ENCODE measurements around the gene SCFD2. TPM values are rescaled to one million over a fixed set of nuclear protein-coding genes. Genes with fewer than 3 reads are reported as not detected.

SCFD2 gene
- total RNA-seq, 4 donors from 2014 or later = 14.3 to 37.8 (median 27.7) TPM

DNA sequence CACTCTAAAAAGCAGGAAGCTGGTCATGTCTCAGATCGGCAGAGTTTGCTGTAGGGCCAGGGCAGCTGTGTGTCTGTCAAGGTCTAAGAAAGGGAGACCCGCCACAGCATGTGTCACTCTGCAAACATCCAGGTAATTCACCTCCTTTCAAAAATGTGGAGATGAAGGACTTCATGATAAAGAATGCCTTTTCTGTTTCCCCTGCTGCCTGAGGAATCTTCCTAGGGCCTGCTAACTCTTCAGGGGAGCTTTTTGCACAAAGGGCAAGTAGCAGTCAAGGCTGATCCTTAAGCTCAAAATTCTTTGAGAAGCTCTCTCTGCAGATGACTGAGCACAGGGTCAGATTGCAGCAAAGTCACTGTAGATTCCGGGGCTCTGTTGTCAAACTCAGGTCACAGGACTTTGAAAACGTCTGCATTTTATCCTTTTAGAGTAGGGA is 482.7 kb downstream of the SCFD2 start:
- intact Hi-C loops (cut with DNase I) = no loop called here
- Histone ChIP-seq H3K27ac (no peak overlapping the region), H3K4me1 (no peaks in the 10 kb centered on the region), H3K9me3 (no peaks in the 10 kb centered on the region), H3K4me3 (no peak overlapping the region), H3K36me3 (peaks cover 0 to 13% (median 0%) of the 10 kb centered on the region in 3 donors), H3K27me3 (no peaks in the 10 kb centered on the region)
- TF ChIP-seq, protein P1, sequence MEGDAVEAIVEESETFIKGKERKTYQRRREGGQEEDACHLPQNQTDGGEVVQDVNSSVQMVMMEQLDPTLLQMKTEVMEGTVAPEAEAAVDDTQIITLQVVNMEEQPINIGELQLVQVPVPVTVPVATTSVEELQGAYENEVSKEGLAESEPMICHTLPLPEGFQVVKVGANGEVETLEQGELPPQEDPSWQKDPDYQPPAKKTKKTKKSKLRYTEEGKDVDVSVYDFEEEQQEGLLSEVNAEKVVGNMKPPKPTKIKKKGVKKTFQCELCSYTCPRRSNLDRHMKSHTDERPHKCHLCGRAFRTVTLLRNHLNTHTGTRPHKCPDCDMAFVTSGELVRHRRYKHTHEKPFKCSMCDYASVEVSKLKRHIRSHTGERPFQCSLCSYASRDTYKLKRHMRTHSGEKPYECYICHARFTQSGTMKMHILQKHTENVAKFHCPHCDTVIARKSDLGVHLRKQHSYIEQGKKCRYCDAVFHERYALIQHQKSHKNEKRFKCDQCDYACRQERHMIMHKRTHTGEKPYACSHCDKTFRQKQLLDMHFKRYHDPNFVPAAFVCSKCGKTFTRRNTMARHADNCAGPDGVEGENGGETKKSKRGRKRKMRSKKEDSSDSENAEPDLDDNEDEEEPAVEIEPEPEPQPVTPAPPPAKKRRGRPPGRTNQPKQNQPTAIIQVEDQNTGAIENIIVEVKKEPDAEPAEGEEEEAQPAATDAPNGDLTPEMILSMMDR (IDR thresholded peaks at IDR 0.05) = no peak
- TF ChIP-seq POLR2A (IDR thresholded peaks at IDR 0.05) = no peak
- no peak for DNase-seq
- WGBS, 2 donors = 66 to 85% methylated on average over 4 of the region's 4 CpGs

DNA sequence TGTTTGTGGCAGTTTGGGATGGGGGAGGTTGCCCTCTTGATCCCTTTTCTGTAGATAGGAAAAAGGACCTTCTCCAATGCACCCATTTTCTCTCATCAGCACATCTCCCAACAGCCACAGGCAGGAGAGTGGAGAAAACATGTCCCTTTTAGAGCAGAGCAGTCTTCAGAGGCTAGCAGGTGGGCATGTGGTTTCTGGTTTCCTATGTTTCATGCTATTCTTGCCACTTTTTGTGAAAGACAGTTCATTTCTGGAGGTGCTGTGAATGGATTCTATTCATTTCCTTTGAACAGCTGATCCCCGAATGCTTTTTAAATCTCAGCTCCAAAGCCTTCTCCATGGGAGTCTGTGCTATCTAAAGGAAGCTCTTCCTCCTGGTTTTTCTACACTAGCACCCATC is 484.9 kb downstream of the SCFD2 start:
- TF ChIP-seq POLR2A (IDR thresholded peaks at IDR 0.05) = no peak
- TF ChIP-seq, protein P1 (IDR thresholded peaks at IDR 0.05) = no peak
- no peak overlapping the region for H3K4me3 ChIP-seq
- no peaks in the 10 kb centered on the region for H3K27me3 ChIP-seq
- no peak overlapping the region for H3K27ac ChIP-seq
- no peaks in the 10 kb centered on the region for H3K4me1 ChIP-seq
- DNase-seq = no peak
- peaks cover 0 to 13% (median 0%) of the 10 kb centered on the region in 3 donors for H3K36me3 ChIP-seq
- intact Hi-C loops (cut with DNase I) = no loop called here
- no peaks in the 10 kb centered on the region for H3K9me3 ChIP-seq
- WGBS, 2 donors = 88 to 95% methylated on average over 1 of the region's 1 CpG

DNA sequence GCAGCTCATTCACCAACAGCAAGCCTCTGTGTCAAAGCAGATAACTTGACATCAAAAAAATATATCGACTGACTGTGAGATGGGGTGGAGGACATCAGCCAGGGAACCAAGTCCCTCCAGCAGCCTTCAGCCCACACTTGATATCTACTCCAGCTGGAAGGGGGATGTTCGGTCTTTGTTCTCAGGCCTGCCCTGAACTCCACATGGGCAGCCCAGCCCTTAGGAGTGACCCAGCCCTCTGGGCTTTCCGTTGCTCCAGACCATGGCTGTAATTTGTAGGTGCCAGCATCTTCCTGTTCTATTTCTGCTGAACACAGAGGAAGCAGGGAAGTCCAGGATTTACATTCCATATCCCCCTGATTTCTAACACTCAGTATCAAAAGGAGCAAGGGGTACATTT is 486.4 kb downstream of the SCFD2 start:
- intact Hi-C loops (cut with DNase I) = loop anchor here (10.0 kb wide), 1 partner anchor 55 kb away; no protein-coding TSS in a partner anchor
- TF ChIP-seq, protein P1 (IDR thresholded peaks at IDR 0.05) = no peak
- H3K27ac ChIP-seq = no peak overlapping the region
- H3K27me3 ChIP-seq = no peaks in the 10 kb centered on the region
- DNase-seq = no peak
- H3K36me3 ChIP-seq = peaks cover 0 to 13% (median 0%) of the 10 kb centered on the region in 3 donors
- 85 to 88% methylated on average over 3 of the region's 3 CpGs for WGBS, 2 donors
- no peaks in the 10 kb centered on the region for H3K9me3 ChIP-seq
- no peak overlapping the region for H3K4me3 ChIP-seq
- H3K4me1 ChIP-seq = no peaks in the 10 kb centered on the region

DNA sequence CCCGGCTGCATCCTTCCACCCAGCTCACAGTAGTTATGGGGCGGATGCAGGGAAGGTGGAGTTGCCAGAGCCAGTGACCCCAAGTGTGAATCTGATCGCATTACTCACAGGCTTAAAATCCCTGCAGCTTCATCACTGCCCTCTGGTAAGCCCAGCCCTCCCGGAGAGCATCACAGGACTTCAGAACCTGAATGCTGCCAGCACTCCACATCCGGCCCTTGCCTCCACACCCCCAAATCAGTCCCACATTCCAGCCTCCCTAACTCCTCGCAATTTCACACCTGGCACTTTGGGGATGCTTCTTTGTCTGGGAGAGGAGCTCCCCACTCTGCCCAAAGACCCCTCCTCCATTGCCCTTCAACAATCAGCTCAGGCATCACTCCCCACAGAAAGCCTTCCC is 488.2 kb downstream of the SCFD2 start:
- DNase-seq = no peak
- Histone ChIP-seq H3K4me1 (no peaks in the 10 kb centered on the region), H3K4me3 (no peak overlapping the region), H3K36me3 (peaks cover 0 to 6% (median 0%) of the 10 kb centered on the region in 3 donors), H3K9me3 (no peaks in the 10 kb centered on the region), H3K27me3 (no peaks in the 10 kb centered on the region), H3K27ac (no peak overlapping the region)
- WGBS, 2 donors = 88 to 89% methylated on average over 4 to 6 of the region's 6 CpGs
- intact Hi-C loops (cut with DNase I) = loop anchor here (10.0 kb wide), 1 partner anchor 57 kb away; no protein-coding TSS in a partner anchor
- TF ChIP-seq, protein P1 (IDR thresholded peaks at IDR 0.05) = no peak
- no peak for TF ChIP-seq POLR2A (IDR thresholded peaks at IDR 0.05)

DNA sequence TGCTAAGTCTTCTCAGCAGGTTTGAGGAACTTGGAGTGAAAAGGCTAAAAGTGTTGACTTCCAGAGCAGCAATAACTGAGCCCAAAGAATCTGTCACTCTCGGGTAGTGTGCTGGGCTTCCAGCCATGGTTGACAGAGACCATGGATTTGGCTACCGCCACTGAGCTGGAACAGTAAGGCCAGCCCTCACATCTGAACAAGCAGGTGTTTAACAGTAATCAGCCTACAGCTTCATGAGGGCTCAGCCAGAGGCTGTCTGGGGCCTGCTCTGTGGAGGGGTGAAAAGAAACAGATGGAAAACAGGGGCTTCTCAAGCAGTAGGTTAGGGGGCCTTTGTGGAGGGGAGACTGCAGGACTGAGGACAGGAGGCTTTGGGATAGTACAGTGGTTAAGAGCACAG is 488.8 kb downstream of the SCFD2 start:
- Histone ChIP-seq H3K9me3 (no peaks in the 10 kb centered on the region), H3K36me3 (peaks cover 0 to 4% (median 0%) of the 10 kb centered on the region in 3 donors), H3K4me1 (no peaks in the 10 kb centered on the region), H3K4me3 (no peak overlapping the region), H3K27me3 (no peaks in the 10 kb centered on the region), H3K27ac (no peak overlapping the region)
- no peak for DNase-seq
- 76% methylated on average over 2 of the region's 2 CpGs; no CpG with 5 or more reads in 1 of the 2 donors for WGBS, 2 donors
- TF ChIP-seq, protein P1 (IDR thresholded peaks at IDR 0.05) = no peak
- TF ChIP-seq POLR2A (IDR thresholded peaks at IDR 0.05) = no peak
- intact Hi-C loops (cut with DNase I) = loop anchor here (10.0 kb wide), 1 partner anchor 58 kb away; no protein-coding TSS in a partner anchor
